Type B pancreatic cell (in vitro differentiated cells): ENCODE data around the gene CLDN22. TPM values are rescaled to one million over a fixed set of nuclear protein-coding genes. Genes with fewer than 3 reads are reported as not detected.
A peak's percentile ranks its signal among the peaks of the same experiment; 100 is the strongest.
"Not testable (repeated sequence)": the region's sequence is repeated elsewhere in the genome, so short reads cannot be mapped to it uniquely, and the experiment has no call there.

Source experiments
- DNase-seq: peaks from one replicate; pipeline ENCODE4 v3.0.0; 2021; ENCODE audit warnings: mixed read lengths; ENCODE audit not compliant: unreplicated experiment; ENCODE audit errors: extremely low spot score
- H3K27ac Mint-ChIP-seq: 2 replicates; pipeline ENCODE4 v1.8.0; 2021; ENCODE audit warnings: mild to moderate bottlenecking, mixed read lengths
- H3K27me3 Mint-ChIP-seq: 2 replicates; pipeline ENCODE4 v1.8.0; 2021; ENCODE audit warnings: mixed read lengths
- H3K36me3 Mint-ChIP-seq: 2 replicates; pipeline ENCODE4 v1.8.0; 2021; ENCODE audit warnings: mixed read lengths
- H3K4me1 Mint-ChIP-seq: one replicate; pipeline ENCODE4 v1.8.0; 2021; ENCODE audit warnings: mixed read lengths; ENCODE audit not compliant: unreplicated experiment
- H3K4me3 Mint-ChIP-seq: 2 replicates; pipeline ENCODE4 v1.8.0; 2021; ENCODE audit warnings: mild to moderate bottlenecking, mixed read lengths
- H3K9me3 Mint-ChIP-seq: 2 replicates; pipeline ENCODE4 v1.8.0; 2021; ENCODE audit warnings: mixed read lengths
- total RNA-seq: library from RNA; stranded (reverse); gene quantifications from 2 replicates; pipeline ENCODE4 v1.2.1, GENCODE V29; 2021; ENCODE audit warnings: low replicate concordance
- TF ChIP-seq, protein P1 (sequence below): fragments of 200-600 bp; sonication (generic); conservative IDR thresholded peaks from 2 replicates; pipeline ENCODE4 v1.5.0; 2021; ENCODE audit warnings: antibody characterized with exemption, mild to moderate bottlenecking

Gene CLDN22
- total RNA-seq, 1 donor from 2014 or later, result not detected

DNA sequence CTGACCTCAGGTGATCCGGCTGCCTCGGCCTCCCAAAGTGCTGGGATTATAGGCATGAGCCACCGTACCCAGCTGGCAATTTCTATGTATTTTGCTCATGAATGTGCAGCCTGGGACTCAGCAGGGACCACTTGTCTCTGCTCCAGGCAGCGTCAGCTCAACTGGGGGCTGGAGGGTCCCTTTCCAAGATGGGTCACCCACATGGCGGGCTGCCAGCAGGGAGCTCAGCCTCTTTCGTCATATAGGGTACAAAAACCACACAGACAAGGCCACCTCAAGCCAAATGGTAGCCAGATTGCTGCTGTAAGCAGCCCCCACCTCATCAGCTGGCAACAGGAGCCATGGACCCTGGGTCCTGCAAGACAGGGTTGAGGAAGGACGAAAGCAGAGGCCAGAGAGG is 4.5 kb upstream of the CLDN22 start:
- Mint-ChIP-seq H3K27ac (no peak overlapping the region), H3K4me3 (no peak overlapping the region), H3K9me3 (peaks cover 6% of the 10 kb centered on the region), H3K36me3 (peaks cover 11% of the 10 kb centered on the region), H3K27me3 (peaks cover 7% of the 10 kb centered on the region), H3K4me1 (peaks cover 13% of the 10 kb centered on the region)
- DNase-seq, result no peak
- TF ChIP-seq, protein P1, sequence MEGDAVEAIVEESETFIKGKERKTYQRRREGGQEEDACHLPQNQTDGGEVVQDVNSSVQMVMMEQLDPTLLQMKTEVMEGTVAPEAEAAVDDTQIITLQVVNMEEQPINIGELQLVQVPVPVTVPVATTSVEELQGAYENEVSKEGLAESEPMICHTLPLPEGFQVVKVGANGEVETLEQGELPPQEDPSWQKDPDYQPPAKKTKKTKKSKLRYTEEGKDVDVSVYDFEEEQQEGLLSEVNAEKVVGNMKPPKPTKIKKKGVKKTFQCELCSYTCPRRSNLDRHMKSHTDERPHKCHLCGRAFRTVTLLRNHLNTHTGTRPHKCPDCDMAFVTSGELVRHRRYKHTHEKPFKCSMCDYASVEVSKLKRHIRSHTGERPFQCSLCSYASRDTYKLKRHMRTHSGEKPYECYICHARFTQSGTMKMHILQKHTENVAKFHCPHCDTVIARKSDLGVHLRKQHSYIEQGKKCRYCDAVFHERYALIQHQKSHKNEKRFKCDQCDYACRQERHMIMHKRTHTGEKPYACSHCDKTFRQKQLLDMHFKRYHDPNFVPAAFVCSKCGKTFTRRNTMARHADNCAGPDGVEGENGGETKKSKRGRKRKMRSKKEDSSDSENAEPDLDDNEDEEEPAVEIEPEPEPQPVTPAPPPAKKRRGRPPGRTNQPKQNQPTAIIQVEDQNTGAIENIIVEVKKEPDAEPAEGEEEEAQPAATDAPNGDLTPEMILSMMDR, result no peak

DNA sequence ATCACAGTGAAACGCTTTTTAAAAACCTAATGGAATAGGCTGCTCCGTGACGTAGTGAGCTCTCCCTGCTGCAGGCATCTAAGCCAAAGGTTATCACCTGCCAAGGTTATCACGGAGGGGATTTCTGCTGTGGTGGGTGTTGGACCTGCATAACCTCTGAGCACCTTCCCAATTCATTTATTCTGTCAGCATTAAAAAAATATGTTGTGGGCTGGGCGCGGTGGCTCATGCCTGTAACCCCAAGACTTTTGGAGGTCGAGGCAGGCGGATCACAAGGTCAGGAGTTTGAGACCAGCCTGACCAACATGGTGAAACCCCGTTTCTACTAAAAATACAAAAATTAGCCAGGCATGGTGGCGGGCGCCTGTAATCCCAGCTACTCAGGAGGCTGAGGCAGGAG is 4.0 kb upstream of the CLDN22 start:
- H3K27me3 Mint-ChIP-seq, H3K4me3 Mint-ChIP-seq, DNase-seq, H3K9me3 Mint-ChIP-seq, H3K27ac Mint-ChIP-seq: not testable (repeated sequence)
- H3K4me1 Mint-ChIP-seq, result peaks cover 13% of the 10 kb centered on the region
- peaks cover 14% of the 10 kb centered on the region for H3K36me3 Mint-ChIP-seq

DNA sequence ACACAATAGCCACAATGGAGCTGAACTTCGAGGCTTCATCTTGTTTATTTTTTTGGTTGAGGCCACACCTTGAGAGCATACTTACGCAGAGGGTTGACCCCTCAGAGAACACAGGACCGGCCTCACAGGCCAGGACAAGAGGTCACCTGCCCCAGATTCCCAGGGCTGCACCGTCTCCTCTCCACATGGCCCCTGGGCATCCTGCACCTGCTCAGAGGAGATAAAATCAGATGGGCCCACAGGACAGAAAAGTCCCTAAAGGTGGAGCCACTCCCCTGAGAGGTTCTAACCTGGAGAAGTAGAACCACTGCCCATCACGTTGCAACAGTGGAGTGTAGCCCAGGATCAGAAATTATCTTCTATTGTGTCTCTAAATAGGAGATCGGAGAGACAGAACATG is 3.2 kb upstream of the CLDN22 start:
- H3K4me3 Mint-ChIP-seq, result no peak overlapping the region
- TF ChIP-seq, protein P1, result no peak

DNA sequence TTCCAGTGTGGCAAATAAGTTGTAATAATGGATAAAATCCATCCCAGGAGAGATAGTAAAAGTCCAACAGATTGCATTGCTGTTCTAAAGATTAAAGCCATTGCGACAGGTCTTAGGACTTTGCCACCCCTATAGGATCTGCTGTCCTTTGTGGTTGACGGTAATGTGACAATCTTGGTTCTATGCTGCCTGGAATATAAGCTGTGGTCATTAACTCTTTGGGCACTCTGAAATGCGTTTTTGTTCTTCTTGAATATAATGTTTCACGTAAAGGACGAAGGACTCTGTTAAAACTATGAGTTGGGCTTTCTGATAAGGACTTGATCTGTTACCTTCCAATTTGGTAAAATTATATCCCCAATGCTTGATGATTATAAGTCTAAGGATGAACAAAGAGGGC is 2.2 kb upstream of the CLDN22 start, which contains the start of gene CLDN24:
Gene CLDN24, minus strand, starts transcription at position 101 of the 400 bp plus-strand sequence. Its CDS starts 0 bp downstream, at position 101.
- TF ChIP-seq, protein P1, result no peak
- DNase-seq, result no peak
- Mint-ChIP-seq H3K4me3 (no peak within 1 kb of the TSS), H3K4me1 (peaks cover 13% of the 10 kb centered on the region), H3K9me3 (peaks cover 6% of the 10 kb centered on the region), H3K36me3 (peaks cover 19% of the 10 kb centered on the region), H3K27me3 (peaks cover 7% of the 10 kb centered on the region), H3K27ac (no peak within 1 kb of the TSS)

More for the DNA sequence above, 3.2 kb upstream of the CLDN22 start:
- Mint-ChIP-seq H3K36me3 (peaks cover 19% of the 10 kb centered on the region), H3K27ac (no peak overlapping the region), H3K27me3 (peaks cover 7% of the 10 kb centered on the region), H3K9me3 (peaks cover 6% of the 10 kb centered on the region), H3K4me1 (peaks cover 13% of the 10 kb centered on the region)
- no peak for DNase-seq

DNA sequence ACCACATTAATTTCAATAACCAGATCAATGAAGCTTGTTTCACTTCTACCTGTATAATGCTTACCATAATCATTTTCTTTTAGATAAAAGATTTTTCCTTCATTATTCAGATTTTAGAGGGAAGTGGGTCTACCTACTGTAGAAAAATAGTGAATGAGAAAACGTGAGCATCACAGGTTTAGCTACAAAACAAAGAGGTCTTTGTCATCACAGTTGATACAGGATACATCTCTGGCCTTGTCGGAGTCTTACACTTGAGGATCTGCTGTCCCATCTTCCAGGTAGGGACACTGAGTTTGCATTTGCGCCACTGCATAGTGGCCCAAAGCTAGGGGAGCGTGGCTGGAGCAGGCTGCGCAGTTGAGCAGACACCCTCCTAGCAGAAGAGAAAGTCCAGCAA is 1.4 kb upstream of the CLDN22 start:
- Mint-ChIP-seq H3K36me3 (peaks cover 16% of the 10 kb centered on the region), H3K27ac (no peak overlapping the region), H3K9me3 (peaks cover 3% of the 10 kb centered on the region), H3K4me3 (no peak overlapping the region), H3K4me1 (peaks cover 13% of the 10 kb centered on the region), H3K27me3 (peaks cover 7% of the 10 kb centered on the region)
- DNase-seq, result no peak
- TF ChIP-seq, protein P1, result no peak

DNA sequence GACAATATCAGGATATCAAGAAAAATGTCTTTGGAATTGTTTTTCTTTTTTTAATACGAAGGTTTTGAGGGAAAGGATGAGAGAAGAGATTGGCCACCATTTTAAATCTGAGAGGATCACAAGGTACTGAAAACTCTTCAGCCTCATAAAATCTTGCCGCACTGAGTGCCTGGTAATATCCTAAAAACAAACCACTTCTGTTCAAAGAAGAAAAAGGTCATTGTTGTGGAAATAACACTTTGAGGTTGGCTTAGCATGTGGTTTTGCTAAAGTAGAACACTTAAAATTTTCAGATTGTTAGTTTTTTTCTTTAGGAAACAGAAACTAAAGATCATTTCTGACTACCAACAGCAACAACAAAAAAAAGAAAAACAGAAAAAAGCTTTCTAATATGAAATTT is 1.0 kb upstream of the CLDN22 start:
- peaks cover 7% of the 10 kb centered on the region for H3K27me3 Mint-ChIP-seq
- peak overlapping the region; percentile 24 for H3K27ac Mint-ChIP-seq
- no peak overlapping the region for H3K4me3 Mint-ChIP-seq
- peaks cover 14% of the 10 kb centered on the region for H3K36me3 Mint-ChIP-seq
- no peak for DNase-seq
- H3K9me3 Mint-ChIP-seq, result no peaks in the 10 kb centered on the region
- H3K4me1 Mint-ChIP-seq, result peaks cover 13% of the 10 kb centered on the region
- TF ChIP-seq, protein P1, result no peak
